Left forelimb (tissue), 1 donor: ENCODE results near the gene HOXA10.

ENCODE experiments used
- DNase-seq: peaks from one replicate; pipeline ENCODE4 v3.0.0-alpha.2; 2018; ENCODE audit warnings: low spot score

Gene HOXA10

DNA sequence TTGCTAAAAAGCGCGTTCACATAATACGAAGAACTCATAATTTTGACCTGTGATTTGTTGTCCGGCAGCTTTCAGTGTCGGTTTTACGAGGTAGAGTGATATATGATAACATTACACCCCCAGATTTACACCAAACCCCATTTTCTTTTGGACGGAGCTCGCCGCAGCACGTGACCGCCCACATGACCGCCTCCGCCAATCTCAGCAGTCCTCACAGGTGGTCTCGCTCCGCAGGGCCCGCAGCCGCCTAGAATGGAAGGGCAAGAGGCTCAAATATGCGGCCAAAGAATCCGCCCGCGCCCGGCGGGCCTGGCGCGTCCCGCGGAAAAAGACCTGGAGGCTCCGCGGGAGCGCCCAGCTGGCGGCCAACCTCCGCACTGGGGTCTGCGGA lies 17.6 kb downstream of the HOXA10 start, which contains the start of gene HOXA7:
TSS of gene HOXA7 (minus strand) at position 168 of the 391 bp plus-strand sequence. CDS start at position 38, 130 bp downstream.
- DNase-seq: peak; percentile 91

DNA sequence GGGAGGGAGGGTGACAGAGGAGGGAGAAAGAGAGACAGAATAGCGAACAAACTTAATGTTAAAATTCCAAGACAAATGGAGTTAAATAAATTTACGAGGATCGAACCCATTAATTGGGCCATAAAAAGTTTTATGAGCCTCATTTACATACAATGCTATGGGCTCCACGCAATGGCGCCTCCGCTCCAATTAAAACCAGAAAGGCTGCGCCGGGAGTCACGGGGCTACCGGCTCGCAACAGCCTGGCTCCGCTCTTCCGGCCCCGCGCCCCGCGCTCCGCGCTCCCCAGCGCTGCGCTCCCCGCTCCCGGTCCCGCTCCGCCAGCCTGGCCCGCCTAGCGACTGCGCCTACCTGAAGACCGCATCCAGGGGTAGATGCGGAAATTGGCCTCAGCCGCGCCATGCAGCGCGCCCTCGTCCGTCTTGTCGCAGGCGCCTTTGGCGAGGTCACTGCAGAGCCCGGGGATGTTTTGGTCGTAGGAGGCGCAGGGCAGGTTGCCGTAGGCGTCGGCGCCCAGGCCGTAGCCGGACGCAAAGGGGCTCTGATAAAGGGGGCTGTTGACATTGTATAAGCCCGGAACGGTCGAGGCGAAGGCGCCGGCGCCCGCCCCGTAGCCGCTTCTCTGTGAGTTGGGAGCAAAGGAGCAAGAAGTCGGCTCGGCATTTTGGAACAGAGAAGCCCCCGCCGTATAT lies 18.2 kb downstream of the HOXA10 start:
- no peak for DNase-seq

DNA sequence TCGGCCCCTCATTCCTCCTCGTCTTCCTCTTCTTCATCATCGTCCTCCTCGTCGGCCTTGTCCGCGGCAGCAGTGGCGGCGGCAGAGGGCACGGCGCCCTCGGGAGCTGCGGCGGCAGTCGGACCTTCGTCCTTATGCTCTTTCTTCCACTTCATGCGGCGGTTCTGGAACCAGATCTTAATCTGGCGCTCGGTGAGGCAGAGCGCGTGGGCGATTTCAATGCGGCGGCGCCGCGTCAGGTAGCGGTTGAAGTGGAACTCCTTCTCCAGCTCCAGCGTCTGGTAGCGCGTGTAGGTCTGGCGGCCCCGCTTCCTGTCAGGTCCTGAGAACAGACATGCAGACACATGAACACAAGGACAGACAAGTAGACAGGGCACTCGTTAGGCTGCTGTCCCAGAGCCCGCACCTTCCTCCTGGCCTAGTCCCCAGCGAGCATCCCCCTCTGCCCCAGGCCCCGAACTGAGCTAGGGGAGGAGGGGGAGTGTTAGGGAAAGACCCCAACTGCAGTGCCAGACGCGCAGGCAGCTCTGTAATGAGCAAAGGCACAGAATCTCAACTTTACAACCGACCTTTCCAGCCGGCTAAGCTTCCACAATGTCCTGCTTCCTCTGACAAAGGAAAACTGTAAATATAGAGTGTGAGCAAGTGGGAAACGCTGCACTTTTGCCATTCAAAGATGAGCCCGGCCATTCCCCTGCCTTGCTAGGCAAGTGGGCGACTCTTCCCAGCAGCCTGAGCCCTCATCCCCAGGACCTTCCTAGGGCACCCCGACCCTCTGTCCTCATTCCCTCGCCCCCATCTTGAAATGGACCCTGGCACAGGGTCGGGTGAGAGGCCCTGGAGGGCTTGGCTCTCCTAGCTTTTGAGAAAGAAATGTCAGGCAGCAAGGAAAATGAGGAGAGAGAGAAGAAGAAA lies 19.0 kb downstream of the HOXA10 start:
- peak; percentile 70 for DNase-seq

DNA sequence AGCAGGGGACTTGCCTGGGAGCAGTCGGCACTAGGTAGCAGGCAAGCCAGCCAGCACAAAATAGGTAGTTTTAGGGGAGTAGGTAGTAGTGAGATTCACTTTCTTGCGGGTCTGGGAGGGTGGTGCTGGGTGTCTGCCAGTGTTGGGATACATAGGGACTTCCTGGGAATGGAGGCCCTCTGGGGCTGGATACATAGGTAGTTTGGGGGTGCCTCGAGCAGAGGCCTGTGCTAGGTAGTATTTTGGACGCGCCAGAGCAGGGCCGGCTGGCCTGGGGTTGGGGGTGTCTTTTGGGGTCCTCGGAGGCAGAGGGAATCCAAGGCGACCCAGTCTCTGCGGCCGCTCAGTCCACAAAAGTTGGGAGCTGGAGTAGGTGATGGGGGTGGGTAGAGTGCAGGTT lies 19.8 kb downstream of the HOXA10 start:
- peak; percentile 57 for DNase-seq

DNA sequence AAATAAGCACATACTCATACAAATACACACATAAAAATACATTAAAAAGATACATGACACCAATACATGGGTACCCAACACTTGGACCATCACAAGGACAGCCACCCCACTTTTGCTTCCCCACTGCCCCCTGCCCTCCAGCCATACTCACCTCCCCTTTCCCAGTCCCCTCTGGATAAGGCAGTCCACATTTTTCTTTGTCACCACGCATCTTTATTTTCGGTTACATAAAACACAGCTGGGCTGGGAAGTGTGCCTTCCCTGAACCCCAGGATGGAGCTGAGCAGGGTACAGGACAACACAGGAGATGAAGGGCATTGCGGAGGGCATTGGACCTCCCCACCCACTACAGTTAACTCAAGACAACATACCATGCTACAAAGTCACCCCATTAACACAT lies 20.6 kb downstream of the HOXA10 start:
- DNase-seq: no peak

DNA sequence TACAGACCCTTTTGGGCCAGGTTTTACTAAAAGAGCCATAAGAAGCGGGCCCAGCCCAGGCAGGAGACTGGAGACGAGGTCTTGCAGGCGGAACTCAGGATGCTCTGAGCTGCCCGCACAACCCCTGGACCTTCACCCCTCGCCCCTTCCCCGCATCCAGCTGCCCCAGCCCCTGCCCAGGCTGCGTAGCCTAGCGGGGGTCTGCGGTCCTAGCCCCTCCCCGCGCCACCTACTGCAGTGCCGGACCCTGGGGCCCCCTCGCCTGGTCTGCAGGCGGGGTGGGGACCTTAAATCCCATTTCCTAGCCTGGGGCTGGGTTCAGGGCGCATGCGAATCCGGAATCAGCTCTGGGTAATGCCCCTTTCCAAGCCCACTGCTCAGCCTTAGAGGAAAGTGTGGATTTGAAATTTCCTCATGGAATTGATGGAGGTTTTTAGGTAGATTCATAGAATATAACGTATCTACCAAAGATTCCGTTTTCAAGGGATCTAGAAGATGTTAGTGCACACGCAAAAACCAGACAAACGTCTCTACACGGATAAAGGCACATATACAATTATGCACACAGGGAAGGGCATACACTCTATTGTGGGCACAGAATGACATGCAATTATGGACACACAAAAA lies 21.2 kb downstream of the HOXA10 start:
- peak; percentile 68 for DNase-seq

DNA sequence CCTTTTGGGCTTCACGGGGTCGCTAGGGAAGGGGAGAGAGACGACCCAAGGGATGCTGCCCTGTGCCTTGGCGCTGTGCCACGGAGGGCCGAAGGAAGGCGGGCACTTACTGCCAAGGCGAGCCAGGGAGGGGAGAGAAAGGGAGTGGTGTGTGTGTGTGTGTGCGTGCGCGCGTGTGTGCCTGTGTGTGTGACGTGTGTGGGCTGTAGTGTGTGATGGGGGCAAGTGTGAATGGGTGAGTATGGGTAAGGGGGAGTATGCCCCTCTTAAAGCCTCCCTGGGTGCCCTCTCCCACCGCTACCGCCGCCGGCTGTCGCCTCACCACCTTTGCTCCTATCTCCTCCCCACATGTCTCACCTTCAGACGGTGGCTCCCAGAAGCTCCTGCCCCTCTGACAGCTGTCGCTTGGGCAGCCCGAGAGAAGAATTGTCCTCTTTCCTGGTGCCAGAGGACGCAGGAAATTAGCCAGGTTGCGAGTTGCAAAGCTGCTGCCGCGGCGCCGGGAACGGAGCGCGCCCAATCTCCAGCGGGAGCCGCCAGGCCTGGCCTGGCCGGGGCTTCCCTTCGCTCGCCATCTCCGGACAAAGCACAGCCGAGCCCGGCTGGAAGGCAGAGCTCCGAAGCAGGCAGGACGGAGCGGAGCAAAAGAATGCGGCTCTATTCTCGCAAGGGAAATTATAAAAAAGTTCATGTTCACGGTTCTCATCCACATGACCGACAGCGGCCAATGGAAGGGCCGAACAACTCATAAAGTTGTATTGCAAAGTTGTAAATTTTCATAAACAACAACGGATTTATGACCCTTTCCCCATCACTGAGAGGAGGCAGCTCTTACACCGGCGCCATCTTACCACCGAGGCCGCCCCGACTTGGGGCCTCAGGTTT lies 21.9 kb downstream of the HOXA10 start, which contains the start of gene HOXA3:
TSS of gene HOXA3 (minus strand) at position 653 of the 885 bp plus-strand sequence. CDS start 41,943 bp downstream, outside the sequence.
- DNase-seq: peak; percentile 78

DNA sequence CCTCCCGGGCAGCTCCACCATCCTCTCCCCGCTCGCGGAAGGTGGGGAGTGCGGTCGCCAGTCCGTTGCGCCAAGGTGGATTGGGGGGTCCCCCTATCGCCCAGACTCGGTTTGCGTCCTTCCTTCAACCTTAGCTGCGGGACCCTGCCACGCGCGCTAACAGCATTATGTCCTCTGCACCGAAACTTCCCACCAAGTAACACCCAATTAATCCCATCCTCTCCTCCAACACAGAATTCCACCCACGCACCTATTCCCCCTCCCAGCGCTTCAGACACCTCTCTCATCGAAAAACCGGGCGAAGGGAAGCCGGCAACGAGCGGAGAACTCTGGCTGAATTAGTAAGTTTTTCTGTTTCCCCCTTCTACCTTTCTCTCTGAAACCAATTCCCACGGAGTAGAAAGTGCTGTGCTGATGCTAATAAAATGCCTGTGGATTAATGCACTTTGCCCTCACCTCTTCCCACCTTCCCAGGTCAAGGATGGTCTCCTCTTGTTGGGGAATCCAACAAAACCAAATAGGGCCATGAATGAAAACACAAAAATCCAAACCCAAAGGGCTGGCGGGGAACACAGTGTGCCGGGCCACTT lies 22.7 kb downstream of the HOXA10 start:
- DNase-seq: peak; percentile 73

DNA sequence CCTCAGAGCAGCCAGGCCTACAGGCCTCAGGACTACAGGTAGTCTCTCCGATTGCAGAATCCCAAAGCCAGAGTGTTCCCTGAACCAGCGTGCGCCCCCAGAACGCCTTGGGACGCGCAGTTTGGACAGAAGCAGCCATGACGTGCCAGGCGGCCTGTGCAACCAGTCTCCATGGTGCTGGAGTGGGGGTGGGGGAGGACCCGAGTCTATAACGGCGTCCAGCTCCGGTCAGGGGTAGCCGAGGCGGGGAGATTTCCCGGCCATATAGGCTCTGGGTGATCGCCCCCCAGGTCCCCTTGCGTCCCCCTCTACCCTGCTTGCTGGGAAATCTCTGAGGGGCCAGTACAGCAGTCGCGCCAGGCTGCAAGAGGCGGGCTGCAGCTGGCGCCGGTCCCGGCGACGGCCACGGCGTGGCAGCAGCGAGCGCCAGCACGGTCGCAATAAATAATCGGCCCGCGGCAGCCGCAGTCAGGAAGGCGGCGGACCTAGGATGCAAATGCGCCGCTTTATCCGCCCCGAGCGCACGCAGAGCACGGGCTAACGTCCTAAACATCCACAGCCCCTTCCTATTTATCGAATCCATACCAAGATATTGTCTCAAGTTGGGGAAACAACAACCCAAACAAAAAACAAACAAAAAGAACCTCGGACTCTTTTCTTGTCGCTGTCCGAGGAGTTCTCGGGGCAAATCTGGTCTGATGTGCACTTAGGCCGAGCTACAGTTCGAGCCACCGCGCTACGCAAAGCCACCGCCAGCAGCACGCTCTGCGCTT lies 23.4 kb downstream of the HOXA10 start:
- peak; percentile 89 for DNase-seq

DNA sequence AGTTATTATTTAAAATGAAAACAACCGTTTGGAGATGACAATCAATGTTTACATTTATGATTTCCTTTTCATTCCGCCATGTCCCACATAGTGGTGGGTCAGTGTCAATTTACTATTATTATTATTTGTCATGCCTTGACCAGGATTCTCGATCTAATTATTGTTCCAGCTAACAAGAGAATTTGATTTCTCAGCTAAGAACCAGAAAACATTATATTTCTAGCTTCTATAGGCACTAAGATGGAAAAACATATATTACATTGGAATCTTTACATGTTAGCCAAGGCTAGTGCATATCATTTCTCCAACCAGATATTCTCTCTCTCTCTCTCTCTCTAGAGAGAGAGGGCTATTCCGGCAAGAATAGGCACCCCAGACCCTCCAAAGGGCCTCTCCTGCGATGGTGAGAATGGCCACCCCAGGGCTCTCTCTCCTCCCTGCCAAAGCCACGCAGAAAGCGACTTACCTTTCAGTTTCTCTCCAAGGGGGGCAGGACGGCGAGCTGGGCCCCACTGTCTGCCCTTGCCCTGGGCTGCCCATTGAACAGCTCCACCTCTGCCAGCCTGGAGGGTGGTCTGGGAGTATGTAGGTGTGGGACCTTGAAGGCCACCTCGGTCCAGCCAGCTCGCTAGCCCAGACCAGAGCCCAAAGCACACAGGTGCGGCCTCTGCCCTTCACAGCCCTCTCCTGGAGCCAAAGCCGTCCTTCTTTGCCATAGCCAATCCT lies 24.1 kb downstream of the HOXA10 start:
- DNase-seq: no peak

DNA sequence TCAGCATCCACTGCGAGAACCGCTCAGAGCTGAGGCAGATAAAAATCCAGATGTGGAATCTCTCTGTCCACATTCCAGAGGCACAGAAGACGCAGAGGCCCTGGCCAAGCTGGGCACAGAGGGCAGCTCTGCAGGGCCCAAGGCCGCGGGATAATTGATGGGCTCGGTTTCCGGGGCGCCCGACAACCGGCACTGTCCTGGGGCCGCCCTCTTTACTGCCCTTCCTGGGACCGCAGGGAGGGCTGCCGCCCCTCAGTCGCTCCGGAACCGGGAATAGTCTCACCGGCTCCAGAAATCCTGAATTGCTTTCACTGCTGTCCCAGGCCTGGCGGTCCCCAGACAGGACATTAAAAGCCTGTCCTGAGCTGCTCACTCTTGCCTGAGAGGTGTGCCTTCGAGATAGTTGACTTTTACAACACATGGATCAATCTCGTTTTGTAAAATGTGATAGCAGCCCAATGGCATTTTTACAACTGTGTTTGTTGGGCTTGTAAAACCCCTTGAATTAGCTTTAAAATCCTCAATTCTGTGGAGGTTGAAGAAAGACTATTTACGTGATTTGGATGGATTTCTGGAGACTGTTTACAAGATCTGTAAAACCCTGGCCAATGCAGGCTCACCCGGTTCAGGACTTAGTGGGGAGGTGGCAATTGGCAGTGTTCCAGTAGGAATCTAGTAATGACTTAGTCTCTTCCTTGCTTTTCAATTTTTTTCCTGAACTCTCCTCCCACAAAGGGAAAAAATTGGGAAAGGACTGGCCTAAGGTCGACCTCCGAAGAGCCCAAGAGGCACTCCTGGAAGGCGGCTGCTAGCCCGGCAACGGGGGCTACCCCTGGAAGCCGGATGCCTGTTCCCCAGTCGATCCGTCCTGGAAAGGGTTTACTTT lies 25.1 kb downstream of the HOXA10 start:
- DNase-seq: peak; percentile 66

DNA sequence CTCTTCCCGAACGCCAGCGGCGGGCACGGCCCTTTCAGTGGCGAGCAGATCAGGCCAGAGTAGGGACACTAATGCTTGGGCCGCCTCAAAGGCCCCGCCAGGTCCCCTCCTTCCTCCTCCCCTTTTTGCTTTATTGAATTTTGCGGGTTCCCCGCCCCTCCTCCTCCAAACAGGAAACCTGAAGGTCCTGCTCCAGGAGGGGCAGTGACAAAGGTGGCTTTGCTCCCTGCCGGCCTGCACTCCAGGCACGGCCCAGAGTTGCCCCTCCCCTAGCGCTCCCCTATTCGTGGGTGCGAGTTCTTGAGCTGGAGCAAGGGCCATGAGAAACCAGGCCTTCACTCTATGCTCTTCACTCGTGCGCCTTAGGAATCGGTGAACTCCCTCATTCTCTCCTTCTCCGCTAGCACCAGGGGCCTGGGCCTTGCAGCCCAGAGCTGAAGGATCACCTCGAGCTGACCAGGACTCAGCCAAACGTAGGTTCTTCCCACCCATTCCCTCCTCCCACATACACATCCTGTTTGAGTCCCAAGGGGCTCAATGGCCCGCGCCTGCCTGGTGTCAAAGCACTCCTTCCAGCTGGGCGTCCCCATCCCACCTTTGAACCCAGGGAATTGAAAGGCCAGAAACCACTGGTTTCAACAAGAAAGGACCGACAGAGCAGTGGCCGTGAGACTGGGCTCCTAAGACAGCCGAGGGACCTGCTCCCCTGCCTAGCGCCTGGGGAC lies 25.9 kb downstream of the HOXA10 start:
- DNase-seq: peak; percentile 69

DNA sequence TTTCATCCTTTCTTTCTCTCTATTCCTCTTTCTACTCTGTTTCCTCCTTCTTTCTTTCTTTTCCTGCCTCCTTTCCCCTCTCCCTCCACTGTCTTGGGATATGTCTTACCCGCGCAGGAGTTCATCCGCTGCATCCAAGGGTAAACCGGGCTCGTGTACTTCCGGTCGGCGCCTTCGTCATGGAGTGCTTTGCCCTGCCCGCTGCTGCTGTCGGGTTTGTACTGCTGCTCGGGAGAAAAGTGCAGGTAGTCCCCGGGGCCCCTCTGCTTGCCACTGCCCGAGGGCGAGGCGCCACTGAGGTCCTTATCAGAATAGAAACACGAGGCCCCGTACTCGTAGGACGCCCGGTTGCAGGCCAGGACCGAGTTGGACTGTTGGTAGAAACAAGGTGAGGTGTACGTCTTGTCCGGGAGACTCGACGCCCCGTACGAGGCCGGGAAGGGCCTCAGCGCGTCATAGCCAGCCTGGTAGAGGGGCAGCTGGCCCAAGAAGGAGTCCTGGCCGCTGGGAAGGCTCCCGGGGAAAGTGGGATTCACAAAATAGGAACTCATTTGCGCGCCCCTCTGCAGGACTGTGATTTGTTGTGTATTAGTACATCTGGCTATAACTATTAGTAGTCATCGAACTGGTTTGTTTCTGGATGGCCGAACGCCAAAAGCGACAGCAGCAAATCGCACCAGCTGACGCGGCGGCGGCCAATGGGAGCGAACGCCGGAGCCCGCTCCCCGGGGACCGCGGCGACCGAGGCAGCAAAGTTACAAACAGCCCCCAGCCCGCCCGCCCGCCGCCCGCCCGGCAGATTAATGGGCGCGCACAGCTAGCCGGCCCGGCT lies 26.7 kb downstream of the HOXA10 start, which contains the start of gene HOXA6:
TSS of gene HOXA6 (minus strand) at position 576 of the 832 bp plus-strand sequence. CDS start at position 551, 25 bp downstream.
- peak; percentile 80 for DNase-seq

DNA sequence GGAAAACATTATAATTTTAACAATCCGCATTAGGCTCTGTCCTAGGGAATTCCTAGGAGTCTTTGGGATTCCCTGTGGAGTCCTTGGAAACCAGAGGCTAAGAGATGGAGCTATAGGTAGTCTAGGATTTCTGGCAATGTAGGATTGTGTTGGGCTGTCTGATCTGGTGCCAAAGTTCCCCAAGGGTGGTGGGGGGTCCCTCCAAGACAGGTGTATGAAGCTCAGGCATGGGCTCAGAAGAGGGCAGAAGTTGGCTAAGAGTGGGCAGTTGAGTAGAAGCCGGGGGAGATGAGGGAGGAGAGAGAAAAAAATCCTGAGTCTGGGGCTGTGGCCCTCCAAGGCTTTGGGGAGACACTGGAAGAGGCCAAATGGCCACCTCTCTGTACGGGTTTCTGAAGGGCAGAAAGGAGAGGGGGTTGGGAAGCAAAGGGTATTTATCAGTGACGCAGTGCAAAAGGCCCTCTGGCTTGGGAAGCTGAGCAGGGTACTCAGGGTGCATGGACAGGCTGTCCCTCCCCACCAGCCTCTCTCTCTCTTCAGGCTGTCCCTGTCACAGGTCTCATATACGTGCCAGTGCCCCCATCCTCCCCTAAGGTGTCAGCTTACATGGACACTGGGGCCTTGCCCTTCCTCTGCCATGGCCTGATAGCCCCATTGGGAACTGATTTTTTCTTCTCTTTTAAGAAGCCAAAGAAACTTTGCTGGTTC lies 27.5 kb downstream of the HOXA10 start:
- DNase-seq: peak; percentile 64

DNA sequence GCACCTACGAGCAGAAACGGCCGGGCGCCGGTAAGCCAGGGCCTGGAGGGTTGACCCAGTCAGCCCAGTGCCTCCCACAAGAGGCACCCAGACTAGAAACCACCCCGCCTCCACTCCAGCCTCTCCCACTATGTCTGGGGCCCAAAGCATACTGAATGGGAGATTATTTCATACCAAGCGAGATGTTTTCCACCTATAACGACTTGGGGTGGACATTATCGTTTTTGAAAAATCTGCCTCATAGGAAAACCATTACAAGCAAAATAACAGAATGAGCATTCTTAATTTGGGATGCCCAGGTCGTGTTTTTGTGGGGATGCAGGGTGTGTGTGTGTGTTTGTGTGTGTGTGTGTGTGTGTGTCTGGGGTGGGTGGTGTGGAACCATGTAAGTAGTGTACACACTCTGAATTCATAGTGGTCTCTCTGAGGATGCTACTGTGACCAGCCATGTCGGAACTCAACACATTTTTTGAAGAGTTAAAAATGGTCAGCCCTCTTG lies 28.2 kb downstream of the HOXA10 start:
- peak; percentile 55 for DNase-seq
